ENCODE measurements around the gene IQCN.
A peak's percentile ranks its signal among the peaks of the same experiment; 100 is the strongest.

The IQCN gene

GRCh38 chr19:18274219-18274780, at the start of gene IQCN:
IQCN (minus strand) TSS chr19:18274452; CDS start chr19:18269478, 4,974 bp downstream.
- no peak for TF ChIP-seq CTCF (IDR thresholded peaks at IDR 0.05)
- H3K27ac ChIP-seq, result peak within 1 kb of the TSS; percentile 83 to 88
- H3K4me3 ChIP-seq, result peak within 1 kb of the TSS; percentile 46
- no peak for DNase-seq (ENCODE audit: low spot score)

GRCh38 chr19:18322759-18323460, 48.7 kb upstream of the IQCN start, which contains the start of gene LSM4:
LSM4 (minus strand) TSS chr19:18323076; CDS start chr19:18323020, 56 bp downstream.
- Histone ChIP-seq H3K4me3 (peak within 1 kb of the TSS; percentile 84), H3K27ac (peak within 1 kb of the TSS; percentile 65 to 92)
- peak; percentile 99 for DNase-seq (ENCODE audit: low spot score)
- no peak for TF ChIP-seq CTCF (IDR thresholded peaks at IDR 0.05)

- TF ChIP-seq CTCF (IDR thresholded peaks at IDR 0.05), result no peak
- Histone ChIP-seq H3K4me3 (peak overlapping the region; percentile 84), H3K27ac (peak overlapping the region; percentile 65 to 92)
- DNase-seq (ENCODE audit: low spot score), result no peak
Measured at GRCh38 chr19:18322318-18322758, 48.1 kb upstream of the IQCN start.

- H3K4me3 ChIP-seq, result peak overlapping the region; percentile 84
Measured at GRCh38 chr19:18321734-18322102, 47.5 kb upstream of the IQCN start.

GRCh38 chr19:18320865-18321733, 46.8 kb upstream of the IQCN start:
- Histone ChIP-seq H3K4me3 (peak overlapping the region; percentile 84), H3K27ac (peak overlapping the region in 1 of 2 donors; percentile 92)
- TF ChIP-seq CTCF (IDR thresholded peaks at IDR 0.05), result no peak
- no peak for DNase-seq (ENCODE audit: low spot score)

More at GRCh38 chr19:18321734-18322102, 47.5 kb upstream of the IQCN start:
- DNase-seq (ENCODE audit: low spot score), result no peak
- no peak for TF ChIP-seq CTCF (IDR thresholded peaks at IDR 0.05)
- H3K27ac ChIP-seq, result peak overlapping the region in 1 of 2 donors; percentile 92

GRCh38 chr19:18319591-18320135, 45.4 kb upstream of the IQCN start:
- no peak overlapping the region for H3K4me3 ChIP-seq
- DNase-seq (ENCODE audit: low spot score), result no peak
- H3K27ac ChIP-seq, result peak overlapping the region in 1 of 2 donors; percentile 14
- TF ChIP-seq CTCF (IDR thresholded peaks at IDR 0.05), result no peak
